Esophagus muscularis mucosa (tissue), 4 donors: Measurements from ENCODE around the gene CHRNA4. TPM values are rescaled to one million over a fixed set of nuclear protein-coding genes. Genes with fewer than 3 reads are reported as not detected.

Experiments used
- DNase-seq: peaks from one replicate; pipeline ENCODE4 v3.0.0-alpha.2; 2017; ENCODE audit errors: extremely low spot score
- H3K27ac ChIP-seq, 4 donors: fragments of 200-600 bp; sonication (generic); replicated peaks in 1 of 4; 1 replicate in 3 of 4; 2 replicates in 1 of 4; pipeline ENCODE4 v1.5.1; 2016 to 2019; ENCODE audit warnings: mild to moderate bottlenecking in 1 of 4
- H3K27me3 ChIP-seq, 4 donors: fragments of 200-600 bp; sonication (generic); one replicate each; pipeline versions ENCODE4 v1.5.1 to v1.6.0; 2016 to 2019
- H3K36me3 ChIP-seq, 4 donors: fragments of 200-600 bp; sonication (generic); one replicate each; pipeline ENCODE4 v1.5.1; 2016 to 2019
- H3K4me1 ChIP-seq, 4 donors: fragments of 200-600 bp; sonication (generic); one replicate each; pipeline ENCODE4 v1.5.1; 2016 to 2019
- H3K4me3 ChIP-seq, 4 donors: fragments of 200-600 bp; sonication (generic); 1 replicate in 2 of 4; 2 replicates in 2 of 4; pipeline ENCODE4 v1.5.1; 2016 to 2019; ENCODE audit warnings: mild to moderate bottlenecking in 4 of 4, moderate library complexity in 1 of 4
- H3K9me3 ChIP-seq, 4 donors: fragments of 200-600 bp; sonication (generic); 1 replicate in 3 of 4; 2 replicates in 1 of 4; pipeline ENCODE4 v1.5.1; 2016 to 2019
- EP300 ChIP-seq: sonication (generic); formaldehyde crosslinking; IDR thresholded peaks from one replicate; pipeline ENCODE4 v1.6.1; 2017; ENCODE audit warnings: antibody characterized with exemption
- POLR2A ChIP-seq: fragments of 450-650 bp; IDR thresholded peaks from one replicate; pipeline ENCODE4 v1.6.1; 2017; ENCODE audit warnings: antibody characterized with exemption, moderate library complexity, mild to moderate bottlenecking, low read depth
- POLR2AphosphoS5 ChIP-seq, 2 donors: sonication (generic); formaldehyde crosslinking; IDR thresholded peaks; one replicate each; pipeline ENCODE4 v1.6.1; 2017; ENCODE audit warnings: antibody characterized with exemption in 2 of 2
- WGBS: methylation state at CpG from one replicate; pipeline ENCODE4 v1.1.5; 2018; 5-methylcytosine and 5-hydroxymethylcytosine counted together
- intact Hi-C: fragments of 100-400 bp; cut with DNase I; formaldehyde crosslinking; loops from one replicate; pipeline ENCODE4 v1.15.1; 2023
- total RNA-seq, 4 donors: library from RNA; depleted of rRNA; stranded (reverse); fragments of >200 nt; gene quantifications; one replicate each; pipeline versions ENCODE4 v1.1.0 to v1.2.1, GENCODE V29; 2016
- TF ChIP-seq, protein P1 (sequence below), 3 experiments: fragments of 200-600 bp in 2 of 3; fragments of 450-650 bp in 1 of 3; sonication (generic) in 2 of 3; IDR thresholded peaks; one replicate each; pipeline ENCODE4 v1.5.1; 2017 to 2019; ENCODE audit warnings: antibody characterized with exemption in 3 of 3, mild to moderate bottlenecking in 2 of 3, moderate library complexity in 1 of 3

Gene CHRNA4
- total RNA-seq, 4 donors from 2014 or later = not detected

GRCh38 chr20:63369024-63369530 is 7.9 kb upstream of the CHRNA4 start:
- intact Hi-C loops = no loop called here
- Histone ChIP-seq H3K27me3 (peaks cover 0 to 94% (median 4%) of the 10 kb centered on the region in 4 donors), H3K4me3 (no peak overlapping the region), H3K9me3 (no peaks in the 10 kb centered on the region), H3K27ac (no peak overlapping the region), H3K36me3 (no peaks in the 10 kb centered on the region), H3K4me1 (peaks cover 0 to 3% (median 0%) of the 10 kb centered on the region in 4 donors)
- TF ChIP-seq POLR2A = no peak
- 86% methylated on average over 10 of the region's 10 CpGs for WGBS
- no peak for DNase-seq

- Histone ChIP-seq H3K4me1 (peaks cover 0 to 3% (median 0%) of the 10 kb centered on the region in 4 donors), H3K36me3 (no peaks in the 10 kb centered on the region), H3K27ac (no peak overlapping the region), H3K9me3 (no peaks in the 10 kb centered on the region), H3K27me3 (peaks cover 0 to 94% (median 2%) of the 10 kb centered on the region in 4 donors), H3K4me3 (no peak overlapping the region)
- intact Hi-C loops = no loop called here
- TF ChIP-seq POLR2AphosphoS5 (IDR thresholded peaks at IDR 0.05) (no peak), POLR2A (no peak), EP300 (no peak)
- TF ChIP-seq, protein P1, sequence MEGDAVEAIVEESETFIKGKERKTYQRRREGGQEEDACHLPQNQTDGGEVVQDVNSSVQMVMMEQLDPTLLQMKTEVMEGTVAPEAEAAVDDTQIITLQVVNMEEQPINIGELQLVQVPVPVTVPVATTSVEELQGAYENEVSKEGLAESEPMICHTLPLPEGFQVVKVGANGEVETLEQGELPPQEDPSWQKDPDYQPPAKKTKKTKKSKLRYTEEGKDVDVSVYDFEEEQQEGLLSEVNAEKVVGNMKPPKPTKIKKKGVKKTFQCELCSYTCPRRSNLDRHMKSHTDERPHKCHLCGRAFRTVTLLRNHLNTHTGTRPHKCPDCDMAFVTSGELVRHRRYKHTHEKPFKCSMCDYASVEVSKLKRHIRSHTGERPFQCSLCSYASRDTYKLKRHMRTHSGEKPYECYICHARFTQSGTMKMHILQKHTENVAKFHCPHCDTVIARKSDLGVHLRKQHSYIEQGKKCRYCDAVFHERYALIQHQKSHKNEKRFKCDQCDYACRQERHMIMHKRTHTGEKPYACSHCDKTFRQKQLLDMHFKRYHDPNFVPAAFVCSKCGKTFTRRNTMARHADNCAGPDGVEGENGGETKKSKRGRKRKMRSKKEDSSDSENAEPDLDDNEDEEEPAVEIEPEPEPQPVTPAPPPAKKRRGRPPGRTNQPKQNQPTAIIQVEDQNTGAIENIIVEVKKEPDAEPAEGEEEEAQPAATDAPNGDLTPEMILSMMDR (IDR thresholded peaks at IDR 0.05) = no peak
- 84% methylated on average over 8 of the region's 8 CpGs for WGBS
- no peak for DNase-seq
These were observed 7.0 kb upstream of the CHRNA4 start for GRCh38 chr20:63368151-63368550.

- 69% methylated on average over 14 of the region's 24 CpGs for WGBS
- no peak overlapping the region for H3K27ac ChIP-seq
- H3K9me3 ChIP-seq = no peaks in the 10 kb centered on the region
- TF ChIP-seq, protein P1 (IDR thresholded peaks at IDR 0.05) = no peak
- TF ChIP-seq POLR2AphosphoS5 (IDR thresholded peaks at IDR 0.05) = no peak
- TF ChIP-seq POLR2A = no peak
- no peak for TF ChIP-seq EP300
- no peaks in the 10 kb centered on the region for H3K36me3 ChIP-seq
- H3K4me3 ChIP-seq = no peak overlapping the region
- DNase-seq = no peak
- intact Hi-C loops = no loop called here
- H3K27me3 ChIP-seq = peaks cover 0 to 94% (median under 1%) of the 10 kb centered on the region in 4 donors
- H3K4me1 ChIP-seq = peaks cover 0 to 3% (median 0%) of the 10 kb centered on the region in 4 donors
These were observed 6.4 kb upstream of the CHRNA4 start for GRCh38 chr20:63367446-63368055.

- H3K9me3 ChIP-seq = no peaks in the 10 kb centered on the region
- no peaks in the 10 kb centered on the region for H3K36me3 ChIP-seq
- TF ChIP-seq, protein P1 (IDR thresholded peaks at IDR 0.05) = no peak
- TF ChIP-seq POLR2A = no peak
- TF ChIP-seq EP300 = no peak
- no peak for TF ChIP-seq POLR2AphosphoS5 (IDR thresholded peaks at IDR 0.05)
- H3K27ac ChIP-seq = no peak overlapping the region
- H3K27me3 ChIP-seq = peaks cover 0 to 97% (median 10%) of the 10 kb centered on the region in 4 donors
- H3K4me1 ChIP-seq = peaks cover 0 to 3% (median 0%) of the 10 kb centered on the region in 4 donors
- WGBS = 81% methylated on average over 21 of the region's 30 CpGs
- intact Hi-C loops = no loop called here
- DNase-seq = no peak
- no peak overlapping the region for H3K4me3 ChIP-seq
These were observed 5.5 kb upstream of the CHRNA4 start for GRCh38 chr20:63366390-63367365.
